HG03060 (cell line): ENCODE data around the gene FUT8.

ENCODE experiments used
- ATAC-seq: cut with Tn5 transposase; IDR thresholded peaks from one replicate; pipeline ENCODE4 v1.9.1; 2021; ENCODE audit warnings: low read depth, moderate number of reproducible peaks; ENCODE audit not compliant: unreplicated experiment

The FUT8 gene

DNA sequence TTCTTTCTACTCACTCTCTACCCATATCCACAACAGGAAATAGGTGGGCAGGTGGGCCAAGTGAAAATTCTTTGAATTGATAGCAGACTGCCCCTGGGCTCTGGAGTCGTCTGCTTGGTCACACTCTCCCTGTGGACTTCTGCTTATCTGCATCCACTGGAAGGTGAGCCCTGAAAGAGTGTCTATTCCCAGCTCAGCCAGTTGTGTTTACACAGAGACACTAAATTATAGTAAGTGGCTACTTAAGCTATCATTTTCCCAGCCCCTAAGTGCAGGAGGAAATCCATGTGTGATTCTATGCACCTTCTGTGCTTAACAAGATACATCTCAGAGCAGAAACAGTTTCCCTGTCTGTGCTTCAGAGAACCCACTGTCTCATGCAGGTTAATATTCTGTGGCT is 338.4 kb downstream of the FUT8 start:
- no peak for ATAC-seq

DNA sequence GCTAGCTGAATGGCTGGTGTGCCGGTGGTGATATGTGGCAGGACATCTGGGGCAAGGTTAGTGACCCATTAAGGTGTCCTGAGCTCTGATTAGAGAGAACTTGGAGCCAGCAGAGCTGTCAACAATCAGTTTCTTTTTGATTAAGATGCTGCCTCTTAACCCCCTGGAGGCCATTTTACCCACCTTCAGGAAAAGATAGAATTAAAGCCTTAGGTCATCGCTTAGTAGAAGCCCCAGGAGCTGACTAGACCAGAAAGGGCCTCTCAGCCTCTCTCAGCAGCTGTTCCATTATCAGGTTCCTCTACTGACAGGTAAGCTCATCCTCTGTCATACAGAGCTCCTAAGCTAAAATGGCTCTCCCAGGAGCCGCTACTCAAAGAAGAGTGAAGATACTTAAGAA is 339.0 kb downstream of the FUT8 start:
- no peak for ATAC-seq

- no peak for ATAC-seq
These were observed 340.5 kb downstream of the FUT8 start for GRCh38 chr14:65753061-65753460.

DNA sequence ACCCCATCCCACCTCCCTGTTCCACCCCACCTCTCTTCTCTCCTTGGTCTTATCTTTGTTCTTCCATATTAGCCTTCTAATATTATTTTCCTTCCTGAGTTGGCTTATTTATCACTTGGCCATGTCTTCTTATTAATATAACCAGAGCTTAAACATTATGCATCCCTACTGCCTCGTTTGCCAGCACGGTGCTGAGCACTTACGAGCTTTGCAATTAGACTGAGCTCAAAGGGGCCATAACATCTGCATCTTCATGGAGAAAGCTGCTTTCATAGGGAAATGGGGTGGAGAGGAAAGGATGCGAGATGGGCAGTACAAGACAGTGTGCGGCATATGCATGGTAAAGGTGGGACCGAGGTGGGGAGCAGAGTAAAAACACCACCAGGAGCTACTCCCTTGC is 342.8 kb downstream of the FUT8 start:
- no peak for ATAC-seq

DNA sequence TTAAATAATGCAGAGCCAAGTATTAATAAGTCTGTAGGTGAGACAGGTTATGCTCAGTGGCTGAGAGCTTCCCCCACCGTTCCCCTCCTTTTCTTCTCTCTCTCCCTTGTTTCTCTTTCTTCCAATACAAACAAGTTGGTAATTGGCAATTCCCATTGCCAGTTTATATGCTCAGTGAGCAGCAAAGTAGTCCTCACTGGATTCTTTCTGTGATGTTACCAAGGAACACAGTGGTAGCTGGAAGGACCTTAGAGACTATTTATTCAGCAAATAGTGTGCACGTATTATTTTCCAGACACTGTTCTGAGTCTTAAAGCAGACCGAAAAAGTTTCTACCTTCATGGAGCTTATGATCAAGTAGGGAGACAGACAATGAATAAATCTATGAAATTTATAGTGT is 344.4 kb downstream of the FUT8 start:
- ATAC-seq = no peak

DNA sequence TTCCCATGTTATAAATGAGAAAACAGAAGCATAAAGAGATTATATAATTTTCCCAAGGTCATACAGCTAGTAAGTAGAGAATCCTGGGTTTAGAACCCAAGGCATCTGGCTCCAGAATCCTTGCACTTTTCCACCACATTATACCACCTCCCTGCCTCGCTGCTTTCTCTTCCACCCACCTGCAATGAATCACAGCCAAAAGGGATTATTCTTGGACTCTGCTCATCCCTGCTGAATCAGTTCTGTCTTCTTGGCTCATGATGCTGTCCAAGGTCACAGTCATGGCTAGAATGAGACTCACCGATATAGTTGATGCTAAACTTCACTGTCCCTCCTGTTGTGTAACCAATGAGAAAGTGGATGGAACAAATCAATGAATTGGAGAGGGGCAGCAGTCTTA is 356.6 kb downstream of the FUT8 start:
- no peak for ATAC-seq

- no peak for ATAC-seq
These were observed 358.2 kb downstream of the FUT8 start for GRCh38 chr14:65770681-65771080.

GRCh38 chr14:65771271-65771670 is 358.7 kb downstream of the FUT8 start:
- no peak for ATAC-seq

GRCh38 chr14:65772466-65772865 is 359.9 kb downstream of the FUT8 start:
- ATAC-seq = no peak

DNA sequence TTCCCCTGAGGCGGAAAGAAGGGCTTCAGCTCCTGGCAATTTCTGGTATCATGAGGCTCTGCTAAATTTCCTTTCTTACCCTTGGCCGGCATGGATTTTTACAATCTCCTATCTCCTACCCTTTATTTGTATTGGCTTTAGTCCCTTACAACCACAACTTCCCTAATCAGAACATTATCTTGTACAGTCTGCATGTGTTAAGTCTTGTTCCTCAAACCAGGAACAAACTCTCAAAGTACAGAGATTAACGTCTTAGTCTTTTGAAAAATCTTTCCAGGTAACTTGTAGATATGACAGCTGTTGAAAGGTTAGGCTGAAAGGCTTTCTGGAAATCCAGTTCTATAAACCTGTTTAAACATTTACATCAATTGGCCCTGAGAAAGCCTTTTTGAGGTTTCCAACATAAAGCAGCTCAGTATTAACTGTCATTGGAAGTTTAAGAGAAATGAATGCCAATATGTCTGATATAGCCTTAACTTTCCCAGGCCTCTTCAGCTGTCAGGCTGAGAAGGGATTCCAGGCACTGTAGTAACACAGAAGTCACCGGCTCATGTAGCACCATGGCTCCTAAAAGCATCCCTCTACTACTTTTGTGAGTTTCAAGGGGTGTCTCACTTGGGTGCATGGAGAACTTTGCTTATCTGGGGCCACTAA is 360.5 kb downstream of the FUT8 start:
- no peak for ATAC-seq

GRCh38 chr14:65774041-65774440 is 361.5 kb downstream of the FUT8 start:
- ATAC-seq = no peak

GRCh38 chr14:65776193-65776852 is 363.8 kb downstream of the FUT8 start:
- no peak for ATAC-seq

GRCh38 chr14:65780566-65780965 is 368.0 kb downstream of the FUT8 start:
- ATAC-seq = no peak

- no peak for ATAC-seq
These were observed 370.6 kb downstream of the FUT8 start for GRCh38 chr14:65783101-65783500.

GRCh38 chr14:65783576-65783975 is 371.0 kb downstream of the FUT8 start:
- no peak for ATAC-seq

DNA sequence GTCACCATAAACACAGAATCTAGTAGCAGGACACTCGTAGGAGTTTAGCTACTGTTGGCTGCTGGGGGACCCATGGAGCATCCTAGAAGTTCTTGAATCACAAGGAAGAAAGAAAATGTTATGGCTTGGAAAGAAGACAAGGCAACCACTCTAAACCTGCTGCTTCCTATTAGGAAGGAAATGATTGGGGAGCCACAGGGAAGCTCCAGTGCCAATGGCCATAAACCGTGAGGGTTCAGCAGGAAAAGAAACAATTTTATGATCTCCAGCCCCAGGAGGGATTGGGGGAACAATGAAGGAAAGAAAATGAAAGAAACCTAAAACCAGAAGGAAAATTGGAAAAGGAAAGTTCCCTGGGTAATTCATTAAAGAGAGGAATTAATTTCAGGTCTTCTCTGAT is 372.0 kb downstream of the FUT8 start:
- no peak for ATAC-seq

- ATAC-seq = no peak
These were observed 374.9 kb downstream of the FUT8 start for GRCh38 chr14:65787461-65787860.

- no peak for ATAC-seq
These were observed 376.3 kb downstream of the FUT8 start for GRCh38 chr14:65788876-65789275.

GRCh38 chr14:65789363-65789762 is 376.8 kb downstream of the FUT8 start:
- ATAC-seq = no peak

- ATAC-seq = no peak
These were observed 377.8 kb downstream of the FUT8 start for GRCh38 chr14:65790172-65790815.

DNA sequence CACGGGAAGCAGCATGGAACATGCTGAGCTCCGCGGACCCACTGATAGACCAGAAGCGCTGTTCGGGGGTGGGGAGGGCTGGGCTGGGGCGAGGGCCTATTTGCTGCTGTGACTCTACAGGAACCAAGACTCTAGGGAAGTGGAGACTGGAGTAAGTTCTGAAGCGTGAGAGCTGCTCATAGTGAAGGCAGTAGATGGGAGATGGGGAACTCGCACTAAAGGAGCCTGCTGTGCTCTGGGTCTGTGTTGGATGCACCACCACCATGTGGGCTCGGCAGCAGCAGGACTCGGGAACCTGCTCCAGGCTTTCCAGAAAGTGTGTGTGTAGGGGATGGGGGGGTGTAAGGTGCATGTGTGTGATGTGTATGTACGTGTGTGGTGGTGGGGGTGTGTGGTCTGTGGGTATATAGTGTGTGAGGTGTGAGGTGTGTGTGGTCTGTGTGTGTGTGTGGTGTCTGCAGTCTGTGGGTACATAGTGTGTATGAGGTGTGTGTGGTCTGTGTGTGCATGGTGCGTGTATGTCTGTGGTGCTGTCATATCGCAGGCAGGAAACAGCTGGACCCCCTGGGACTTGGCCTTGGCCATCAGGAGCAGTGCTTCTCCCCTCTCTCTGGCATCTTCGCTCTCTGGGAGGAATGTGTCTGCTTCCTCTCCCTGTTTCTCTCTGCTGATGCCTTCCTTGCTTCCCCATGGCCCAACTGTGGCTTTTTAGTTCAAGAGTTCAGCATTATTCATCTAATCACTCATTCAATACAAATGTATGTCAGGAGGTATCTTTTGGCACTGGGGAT is 378.9 kb downstream of the FUT8 start:
- ATAC-seq = no peak
